Brain microvascular endothelial cell (primary cell): ENCODE measurements around the gene DTHD1.

Experiments
- DNase-seq: peaks from one replicate; pipeline ENCODE4 v3.0.0-alpha.2; 2020
- H3K27ac ChIP-seq: fragments of 250-450 bp; sonication (Bioruptor Pico); 2 replicates; pipeline ENCODE4 v1.5.1; 2020; ENCODE audit warnings: mild to moderate bottlenecking, moderate library complexity
- H3K27me3 ChIP-seq: fragments of 250-450 bp; sonication (Bioruptor Pico); replicated peaks from 2 replicates; pipeline ENCODE4 v1.5.1; 2020; ENCODE audit warnings: mild to moderate bottlenecking
- H3K36me3 ChIP-seq: fragments of 250-450 bp; sonication (Bioruptor Pico); replicated peaks from 2 replicates; pipeline ENCODE4 v1.5.1; 2020; ENCODE audit warnings: mild to moderate bottlenecking
- H3K4me3 ChIP-seq: 2 replicates; pipeline ENCODE4 v1.5.1; 2011; ENCODE audit warnings: low read depth, mild to moderate bottlenecking, control low read depth, low read length, moderate library complexity
- in situ Hi-C: cut with HindIII; loops from 2 replicates; pipeline ENCODE4 v1.10.0; 2017; ENCODE audit warnings: low sequenced_read_pairs, low pct_ligation_motif_present
- TF ChIP-seq, protein P1 (sequence below): IDR thresholded peaks from 2 replicates; pipeline ENCODE4 v1.5.1; 2011; ENCODE audit warnings: low read depth, mild to moderate bottlenecking, moderate library complexity, low read length, control low read depth, inconsistent platforms; ENCODE audit errors: missing control alignments

DTHD1 gene

DNA sequence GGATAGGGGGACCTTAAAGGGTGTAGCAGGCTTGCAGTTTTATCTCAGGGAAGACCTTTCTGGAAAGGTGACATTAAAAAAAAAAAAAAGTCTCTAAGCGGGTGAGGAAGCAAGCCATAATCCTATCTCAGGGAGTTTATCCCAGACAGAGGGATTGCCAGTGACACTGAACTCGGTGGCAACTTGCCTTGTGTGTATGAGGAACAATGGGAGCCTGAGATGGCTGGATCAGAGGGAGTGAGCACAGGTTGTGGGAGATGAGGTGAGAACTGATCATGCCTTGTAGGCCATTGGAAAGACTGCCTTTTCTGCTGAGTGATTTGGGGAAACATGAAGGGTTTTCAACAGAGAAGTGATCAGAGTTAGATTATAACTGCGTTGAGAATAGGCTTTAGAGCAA, 31.1 kb downstream of the DTHD1 start:
- H3K27ac ChIP-seq, result no peak overlapping the region
- no peaks in the 10 kb centered on the region for H3K36me3 ChIP-seq
- TF ChIP-seq, protein P1, sequence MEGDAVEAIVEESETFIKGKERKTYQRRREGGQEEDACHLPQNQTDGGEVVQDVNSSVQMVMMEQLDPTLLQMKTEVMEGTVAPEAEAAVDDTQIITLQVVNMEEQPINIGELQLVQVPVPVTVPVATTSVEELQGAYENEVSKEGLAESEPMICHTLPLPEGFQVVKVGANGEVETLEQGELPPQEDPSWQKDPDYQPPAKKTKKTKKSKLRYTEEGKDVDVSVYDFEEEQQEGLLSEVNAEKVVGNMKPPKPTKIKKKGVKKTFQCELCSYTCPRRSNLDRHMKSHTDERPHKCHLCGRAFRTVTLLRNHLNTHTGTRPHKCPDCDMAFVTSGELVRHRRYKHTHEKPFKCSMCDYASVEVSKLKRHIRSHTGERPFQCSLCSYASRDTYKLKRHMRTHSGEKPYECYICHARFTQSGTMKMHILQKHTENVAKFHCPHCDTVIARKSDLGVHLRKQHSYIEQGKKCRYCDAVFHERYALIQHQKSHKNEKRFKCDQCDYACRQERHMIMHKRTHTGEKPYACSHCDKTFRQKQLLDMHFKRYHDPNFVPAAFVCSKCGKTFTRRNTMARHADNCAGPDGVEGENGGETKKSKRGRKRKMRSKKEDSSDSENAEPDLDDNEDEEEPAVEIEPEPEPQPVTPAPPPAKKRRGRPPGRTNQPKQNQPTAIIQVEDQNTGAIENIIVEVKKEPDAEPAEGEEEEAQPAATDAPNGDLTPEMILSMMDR, result no peak
- DNase-seq, result no peak
- in situ Hi-C loops, result no loop called here
- no peaks in the 10 kb centered on the region for H3K27me3 ChIP-seq
- no peak overlapping the region for H3K4me3 ChIP-seq

DNA sequence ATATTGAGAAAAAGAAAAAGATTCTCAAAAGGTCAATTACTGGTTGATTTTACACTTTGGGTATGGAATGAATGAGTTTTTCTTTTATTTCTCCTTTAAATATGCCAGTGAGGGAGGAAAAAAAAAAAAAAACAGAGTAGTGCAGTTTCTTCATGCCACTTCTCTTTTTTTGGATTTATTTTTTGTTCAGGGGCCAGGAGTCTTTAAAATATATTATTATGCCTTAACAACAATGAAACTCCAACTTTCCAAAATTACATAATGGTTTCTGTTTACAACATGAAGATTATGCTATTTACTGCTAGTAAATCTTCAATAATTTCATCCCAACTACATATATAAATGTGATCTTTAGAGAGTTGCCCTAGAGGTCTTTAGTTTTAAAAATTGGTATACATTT, 31.9 kb downstream of the DTHD1 start:
- TF ChIP-seq, protein P1, result no peak
- Histone ChIP-seq H3K27me3 (no peaks in the 10 kb centered on the region), H3K36me3 (no peaks in the 10 kb centered on the region), H3K4me3 (no peak overlapping the region), H3K27ac (no peak overlapping the region)
- in situ Hi-C loops, result no loop called here
- DNase-seq, result no peak

DNA sequence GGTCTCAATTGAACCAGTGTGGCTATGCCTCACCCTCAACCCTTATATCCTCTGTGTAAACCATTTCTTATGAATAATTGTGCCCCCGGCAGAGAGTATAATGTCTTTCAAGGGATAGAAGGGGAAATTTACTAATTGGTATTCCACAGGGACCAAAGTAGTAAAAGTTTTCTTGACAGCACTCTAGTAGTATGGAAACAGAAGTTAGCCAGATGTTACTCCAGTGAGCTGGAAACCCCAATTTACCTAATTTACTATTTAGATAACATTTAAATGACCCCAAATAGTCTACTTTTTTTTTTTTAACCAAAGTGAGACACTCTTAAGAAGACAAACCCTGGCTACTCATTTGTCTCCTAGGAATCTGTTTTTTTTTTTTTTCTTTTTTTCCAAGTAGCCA, 32.3 kb downstream of the DTHD1 start:
- Histone ChIP-seq H3K27me3 (no peaks in the 10 kb centered on the region), H3K27ac (no peak overlapping the region), H3K36me3 (no peaks in the 10 kb centered on the region), H3K4me3 (no peak overlapping the region)
- in situ Hi-C loops, result no loop called here
- DNase-seq, result no peak
- TF ChIP-seq, protein P1, result no peak

DNA sequence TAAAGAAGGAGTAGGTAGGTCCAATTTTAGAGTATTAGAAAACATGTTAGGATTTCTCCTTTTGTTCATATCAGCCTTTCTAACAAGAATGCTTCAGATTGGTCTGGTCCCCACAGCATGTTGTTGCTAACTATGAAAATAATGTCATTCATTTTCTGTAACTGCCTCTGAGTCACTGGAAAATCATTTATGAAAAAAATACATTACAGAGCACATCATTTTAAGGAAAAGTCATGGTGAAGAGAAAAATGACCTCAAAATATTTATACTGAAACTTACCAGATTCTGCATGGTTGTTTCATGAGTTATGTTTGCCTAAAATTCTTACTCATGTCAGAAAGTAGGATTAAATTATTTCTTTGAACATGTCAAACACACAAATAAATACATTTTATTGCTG, 35.2 kb downstream of the DTHD1 start:
- in situ Hi-C loops, result no loop called here
- H3K4me3 ChIP-seq, result no peak overlapping the region
- TF ChIP-seq, protein P1, result no peak
- no peak overlapping the region for H3K27ac ChIP-seq
- DNase-seq, result no peak
- H3K36me3 ChIP-seq, result no peaks in the 10 kb centered on the region
- H3K27me3 ChIP-seq, result no peaks in the 10 kb centered on the region

DNA sequence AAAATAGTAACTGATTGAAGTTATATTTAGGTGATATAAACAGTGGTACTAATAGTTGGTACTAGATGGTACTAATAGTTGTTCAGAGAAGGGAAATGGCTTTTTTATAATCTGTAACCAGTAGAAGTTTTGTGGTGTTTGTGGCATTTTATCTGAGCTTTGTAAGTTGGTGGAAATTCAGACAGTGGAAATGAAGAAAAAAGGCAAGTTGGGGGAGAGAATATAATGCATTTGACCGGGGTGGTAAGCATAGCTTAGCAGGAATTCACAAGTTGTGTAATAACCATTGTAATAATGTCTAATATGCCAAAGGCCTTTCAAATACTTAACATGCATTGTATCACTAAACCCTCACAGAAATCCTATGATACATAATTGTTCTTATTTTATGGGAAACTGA, 36.3 kb downstream of the DTHD1 start:
- Histone ChIP-seq H3K36me3 (no peaks in the 10 kb centered on the region), H3K4me3 (no peak overlapping the region), H3K27ac (no peak overlapping the region), H3K27me3 (no peaks in the 10 kb centered on the region)
- TF ChIP-seq, protein P1, result no peak
- in situ Hi-C loops, result no loop called here
- DNase-seq, result no peak

DNA sequence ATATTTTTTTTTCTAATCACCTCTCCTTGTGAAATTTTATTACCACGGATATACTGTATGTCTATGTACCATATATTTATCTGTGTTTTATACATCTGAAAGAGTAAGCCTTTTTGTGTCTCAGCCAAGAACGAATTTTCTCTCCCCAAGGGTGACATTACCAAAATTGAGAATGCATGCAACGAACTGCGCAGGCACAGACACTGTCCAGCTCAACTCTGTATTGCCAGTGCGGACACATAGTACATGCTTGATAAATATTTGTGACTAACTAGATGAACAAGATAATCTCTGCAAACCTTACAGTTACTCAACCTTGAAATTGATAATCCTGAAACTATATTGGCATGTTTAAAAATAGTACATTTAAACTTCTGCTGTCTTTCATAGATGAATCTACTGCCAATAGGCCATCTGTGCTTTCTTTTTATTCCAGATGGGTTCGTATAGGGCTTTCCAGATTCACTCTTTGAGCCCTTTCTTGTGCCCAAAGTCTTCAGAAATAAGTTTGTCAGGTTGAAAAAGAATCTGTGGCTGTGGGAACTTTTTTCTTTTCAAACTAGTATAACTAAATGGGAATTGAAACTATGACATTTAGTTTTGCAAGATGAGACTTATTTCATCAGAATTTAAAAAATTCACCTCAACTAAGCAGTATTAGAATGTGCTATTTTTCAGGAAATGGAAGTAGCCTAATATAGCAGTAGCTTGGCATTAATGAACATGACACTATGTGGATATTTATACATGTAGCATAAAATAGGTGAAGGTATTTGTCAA, 38.9 kb downstream of the DTHD1 start:
- no peak overlapping the region for H3K4me3 ChIP-seq
- H3K27ac ChIP-seq, result no peak overlapping the region
- in situ Hi-C loops, result no loop called here
- TF ChIP-seq, protein P1, result no peak
- no peaks in the 10 kb centered on the region for H3K36me3 ChIP-seq
- DNase-seq, result no peak
- H3K27me3 ChIP-seq, result no peaks in the 10 kb centered on the region
